GM18507 (cell line): ENCODE data around the gene SOX1.

Experiments used
- DNase-seq: peaks from one replicate; pipeline ENCODE4 v3.0.0; 2011; ENCODE audit warnings: low read depth; ENCODE audit not compliant: insufficient read length; ENCODE audit errors: extremely low spot score
- FAIRE-seq: peaks from 2 replicates; lab custom pipeline; 2011; peaks lifted over from hg19 to GRCh38; lab: Jason Lieb, UNC

SOX1 gene

GRCh38 chr13:112103260-112103838 is 36.4 kb downstream of the SOX1 start:
- FAIRE-seq (no peak), DNase-seq (no peak)

- FAIRE-seq (no peak), DNase-seq (no peak)
Observed at GRCh38 chr13:112103961-112104880, 37.3 kb downstream of the SOX1 start.

- DNase-seq = no peak
- no peak for FAIRE-seq
Observed at GRCh38 chr13:112104881-112105234, 37.9 kb downstream of the SOX1 start.

GRCh38 chr13:112105244-112105681 is 38.3 kb downstream of the SOX1 start:
- no peak for FAIRE-seq
- no peak for DNase-seq

- FAIRE-seq (no peak), DNase-seq (no peak)
Observed at GRCh38 chr13:112105892-112106291, 38.9 kb downstream of the SOX1 start.

GRCh38 chr13:112106478-112107141 is 39.7 kb downstream of the SOX1 start:
- DNase-seq (no peak), FAIRE-seq (no peak)

GRCh38 chr13:112107289-112107688 is 40.3 kb downstream of the SOX1 start:
- no peak for FAIRE-seq

GRCh38 chr13:112110479-112110878 is 43.5 kb downstream of the SOX1 start:
- DNase-seq = no peak

More at GRCh38 chr13:112107289-112107688, 40.3 kb downstream of the SOX1 start:
- no peak for DNase-seq

GRCh38 chr13:112111239-112111857 is 44.4 kb downstream of the SOX1 start:
- no peak for FAIRE-seq
- no peak for DNase-seq

More at GRCh38 chr13:112110479-112110878, 43.5 kb downstream of the SOX1 start:
- no peak for FAIRE-seq

GRCh38 chr13:112112534-112113276 is 45.8 kb downstream of the SOX1 start:
- DNase-seq (no peak), FAIRE-seq (no peak)

- DNase-seq (no peak), FAIRE-seq (no peak)
Observed at GRCh38 chr13:112113348-112113747, 46.4 kb downstream of the SOX1 start.

- DNase-seq = no peak
Observed at GRCh38 chr13:112113851-112114250, 46.9 kb downstream of the SOX1 start.

GRCh38 chr13:112114391-112114790 is 47.4 kb downstream of the SOX1 start:
- DNase-seq (no peak), FAIRE-seq (no peak)

More at GRCh38 chr13:112113851-112114250, 46.9 kb downstream of the SOX1 start:
- no peak for FAIRE-seq

- DNase-seq (no peak), FAIRE-seq (no peak)
Observed at GRCh38 chr13:112115403-112116091, 48.6 kb downstream of the SOX1 start.

- DNase-seq (no peak), FAIRE-seq (no peak)
Observed at GRCh38 chr13:112116187-112116950, 49.4 kb downstream of the SOX1 start.

GRCh38 chr13:112117258-112117954 is 50.5 kb downstream of the SOX1 start:
- DNase-seq (no peak), FAIRE-seq (no peak)

- FAIRE-seq = no peak
- DNase-seq = no peak
Observed at GRCh38 chr13:112117955-112118302, 51.0 kb downstream of the SOX1 start.
